HepG2 (cell line): ENCODE data around the gene COASY. TPM values are rescaled to one million over a fixed set of nuclear protein-coding genes. Genes with fewer than 3 reads are reported as not detected.
A peak's percentile ranks its signal among the peaks of the same experiment; 100 is the strongest.

ENCODE experiments used
- HHEX ChIP-seq: IDR thresholded peaks from 2 replicates; pipeline ENCODE4 v1.6.1; 2016; ENCODE audit warnings: control low read depth
- MED1 ChIP-seq: sonication (generic); formaldehyde crosslinking; IDR thresholded peaks from 2 replicates; pipeline ENCODE4 v1.4.0; 2020; ENCODE audit warnings: missing genetic modification reagents
- NFYB ChIP-seq: sonication (generic); formaldehyde crosslinking; IDR thresholded peaks from 2 replicates; pipeline ENCODE4 v1.4.0; 2020; ENCODE audit warnings: missing genetic modification reagents
- PHF20 ChIP-seq: sonication (generic); formaldehyde crosslinking; IDR thresholded peaks from 2 replicates; pipeline ENCODE4 v1.5.0; 2020; ENCODE audit warnings: mild to moderate bottlenecking, missing genetic modification reagents
- SIX1 ChIP-seq: sonication (generic); formaldehyde crosslinking; IDR thresholded peaks from 2 replicates; pipeline ENCODE4 v1.4.0; 2020; ENCODE audit warnings: missing genetic modification reagents, borderline replicate concordance
- SKIL ChIP-seq: sonication (generic); formaldehyde crosslinking; IDR thresholded peaks from 2 replicates; pipeline ENCODE4 v1.8.0; 2022; ENCODE audit warnings: missing genetic modification reagents, mild to moderate bottlenecking, moderate library complexity, borderline replicate concordance
- SP5 ChIP-seq: IDR thresholded peaks from 2 replicates; pipeline ENCODE4 v1.6.1; 2016; ENCODE audit warnings: low read depth, borderline replicate concordance
- SPEN ChIP-seq: sonication (generic); formaldehyde crosslinking; IDR thresholded peaks from 2 replicates; pipeline ENCODE4 v1.5.1; 2020; ENCODE audit warnings: low read depth, mild to moderate bottlenecking, missing genetic modification reagents
- TOE1 ChIP-seq: sonication (generic); formaldehyde crosslinking; IDR thresholded peaks from 2 replicates; pipeline ENCODE4 v1.4.0; 2020; ENCODE audit warnings: mild to moderate bottlenecking, missing genetic modification reagents
- ZBTB20 ChIP-seq: sonication (generic); formaldehyde crosslinking; IDR thresholded peaks from 2 replicates; pipeline ENCODE4 v1.8.1; 2023; ENCODE audit warnings: missing genetic modification reagents, low read depth, mild to moderate bottlenecking, borderline replicate concordance
- ZBTB21 ChIP-seq: sonication (generic); formaldehyde crosslinking; IDR thresholded peaks from 2 replicates; pipeline ENCODE4 v1.4.0; 2020; ENCODE audit warnings: missing genetic modification reagents
- ZBTB25 ChIP-seq: IDR thresholded peaks from 2 replicates; pipeline ENCODE4 v1.6.1; 2018; ENCODE audit warnings: missing genetic modification reagents
- ZBTB43 ChIP-seq: sonication (generic); formaldehyde crosslinking; conservative IDR thresholded peaks from 2 replicates; pipeline ENCODE4 v1.4.0; 2020; ENCODE audit warnings: missing genetic modification reagents
- ZBTB7A ChIP-seq: sonication (generic); formaldehyde crosslinking; IDR thresholded peaks from 2 replicates; pipeline ENCODE4 v1.8.0; 2022; ENCODE audit warnings: mild to moderate bottlenecking, missing genetic modification reagents
- ZMAT5 ChIP-seq: sonication (generic); formaldehyde crosslinking; IDR thresholded peaks from 2 replicates; pipeline ENCODE4 v1.5.0; 2020; ENCODE audit warnings: mild to moderate bottlenecking, low read depth, missing genetic modification reagents, borderline replicate concordance
- ZNF253 ChIP-seq: sonication (generic); formaldehyde crosslinking; IDR thresholded peaks from 2 replicates; pipeline ENCODE4 v1.8.0; 2022; ENCODE audit warnings: mild to moderate bottlenecking, missing genetic modification reagents, borderline replicate concordance
- ZNF430 ChIP-seq: sonication (generic); formaldehyde crosslinking; IDR thresholded peaks from 2 replicates; pipeline ENCODE4 v1.9.0; 2021; ENCODE audit warnings: mild to moderate bottlenecking, missing genetic modification reagents
- ZNF441 ChIP-seq: sonication (generic); formaldehyde crosslinking; IDR thresholded peaks from 2 replicates; pipeline ENCODE4 v1.7.0; 2021; ENCODE audit warnings: missing genetic modification reagents, borderline replicate concordance
- ZNF510 ChIP-seq: sonication (generic); formaldehyde crosslinking; IDR thresholded peaks from 2 replicates; pipeline ENCODE4 v1.4.0; 2020; ENCODE audit warnings: low read depth, mild to moderate bottlenecking, missing genetic modification reagents
- ZNF670 ChIP-seq: sonication (generic); formaldehyde crosslinking; IDR thresholded peaks from 2 replicates; pipeline ENCODE4 v1.8.0; 2022; ENCODE audit warnings: mild to moderate bottlenecking, missing genetic modification reagents, borderline replicate concordance
- ZNF720 ChIP-seq: sonication (generic); formaldehyde crosslinking; IDR thresholded peaks from 2 replicates; pipeline ENCODE4 v1.4.0; 2020; ENCODE audit warnings: missing genetic modification reagents
- ZNF770 ChIP-seq: sonication (generic); formaldehyde crosslinking; IDR thresholded peaks from 2 replicates; pipeline ENCODE4 v1.5.0; 2020; ENCODE audit warnings: mild to moderate bottlenecking, missing genetic modification reagents
- ZNF816 ChIP-seq: sonication (generic); formaldehyde crosslinking; IDR thresholded peaks from 2 replicates; pipeline ENCODE4 v1.8.0; 2022; ENCODE audit warnings: missing genetic modification reagents, mild to moderate bottlenecking, borderline replicate concordance
- polyA plus RNA-seq, 8 experiments: library from polyadenylated mRNA; depleted of rRNA in 3 of 8; stranded (reverse) in 7 of 8; unstranded in 1 of 8; fragments of >200 nt; fragmentation: Illumina TruSeq in 4 of 8; extraction: Trizol in 4 of 8; gene quantifications; 2 replicates each; pipeline versions ENCODE4 v1.2.1 to v1.2.3, GENCODE V29; 2011 to 2016; ENCODE audit warnings: low read depth in 4 of 8, missing spikeins in 1 of 8, mixed read lengths in 1 of 8; ENCODE audit not compliant: insufficient read depth in 1 of 8
- total RNA-seq, 5 experiments: library from RNA; depleted of rRNA; stranded (reverse); fragments of >200 nt; fragmentation: Illumina TruSeq; extraction: Trizol; gene quantifications; 2 replicates each; pipeline ENCODE4 v1.2.3, GENCODE V29; 2016; ENCODE audit warnings: low read depth in 1 of 5

The COASY gene
- total and polyA plus RNA-seq, 2 of the 13 experiments (the other 11 are each of a cell fraction or from before 2014, with no cell fraction given): 90.7 to 125 TPM

- 0 out of 2 replicates have a peak, but pooled peaks have one; percentile 34 for TF ChIP-seq SKIL (CRISPR knock-in tag)
- peak; percentile 93 for TF ChIP-seq ZNF770 (CRISPR knock-in tag)
- peak; percentile 34; the same call in 1 of the 2 replicates for TF ChIP-seq ZBTB25 (CRISPR knock-in tag)
- TF ChIP-seq NFYB (CRISPR knock-in tag): no peak
- TF ChIP-seq SPEN: no peak; the same call in 1 of the 2 replicates
- TF ChIP-seq ZNF816 (CRISPR knock-in tag): peak; percentile 20; the same call in 1 of the 2 replicates
- TF ChIP-seq ZNF720 (CRISPR knock-in tag): no peak
- TF ChIP-seq ZNF253 (CRISPR knock-in tag): no peak
- no peak for TF ChIP-seq ZNF670 (CRISPR knock-in tag)
- 0 out of 2 replicates have a peak, but pooled peaks have one; percentile 11 for TF ChIP-seq ZNF441 (CRISPR knock-in tag)
- TF ChIP-seq ZNF430: 0 out of 2 replicates have a peak, but pooled peaks have one; percentile 45
- peak; percentile 46; the same call in 1 of the 2 replicates for TF ChIP-seq ZBTB43
- no peak for TF ChIP-seq PHF20 (CRISPR knock-in tag)
- no peak for TF ChIP-seq HHEX (CRISPR knock-in tag)
- no peak; the same call in 1 of the 2 replicates for TF ChIP-seq TOE1 (CRISPR knock-in tag)
- TF ChIP-seq ZBTB21 (CRISPR knock-in tag): no peak
- TF ChIP-seq SIX1 (CRISPR knock-in tag): no peak
- TF ChIP-seq ZBTB20 (CRISPR knock-in tag): no peak
- TF ChIP-seq ZMAT5 (CRISPR knock-in tag): no peak
- no peak for TF ChIP-seq SP5 (CRISPR knock-in tag)
- TF ChIP-seq ZNF510: no peak
- peak; percentile 63 for TF ChIP-seq MED1
- no peak for TF ChIP-seq ZBTB7A (CRISPR knock-in tag)
These were observed 30.2 kb upstream of the COASY start (continued) for GRCh38 chr17:42531455-42532354.
